CD4-positive, alpha-beta T cell treated with Interleukin-1 beta for 1 hour (primary cell): ENCODE measurements around the gene TNIK.

ENCODE experiments used
- DNase-seq, 2 donors: peaks; one replicate each; pipeline ENCODE4 v3.0.0-alpha.2; 2020 to 2022

Gene TNIK

GRCh38 chr3:171059978-171060377 is 400.2 kb downstream of the TNIK start:
- no peak for DNase-seq

DNA sequence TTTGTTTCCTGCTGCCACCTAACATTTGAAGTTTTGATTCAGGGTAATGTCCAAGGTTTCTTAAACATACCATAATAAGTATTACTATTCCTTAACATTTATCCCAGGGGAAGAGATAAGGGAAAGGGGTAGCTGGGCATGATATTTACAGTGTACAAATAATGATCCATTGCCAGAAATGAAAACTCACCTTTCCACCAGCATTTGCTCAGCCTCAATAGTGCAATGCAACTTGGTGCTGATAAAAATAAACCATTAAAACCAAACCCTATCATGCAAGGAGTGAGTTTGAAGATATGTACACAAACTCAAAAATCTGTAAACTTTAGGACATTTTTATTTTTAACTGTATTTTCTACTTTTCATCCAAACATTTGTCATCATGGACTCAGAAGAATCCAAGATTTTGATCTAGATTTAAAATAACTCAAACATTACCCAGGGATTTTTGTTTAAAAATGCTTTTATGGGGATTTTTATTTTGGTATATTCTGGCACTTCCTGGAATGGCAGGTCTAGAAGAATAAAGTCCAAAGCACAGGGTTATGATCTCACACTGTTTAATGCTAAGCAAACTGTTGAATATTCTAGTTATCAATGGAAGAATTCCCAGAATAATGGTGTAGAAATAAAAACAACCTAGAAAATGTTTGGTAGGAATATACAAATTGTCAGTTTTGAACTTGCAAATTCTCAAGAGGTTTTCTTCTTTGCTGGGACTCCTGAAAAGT is 401.2 kb downstream of the TNIK start:
- no peak for DNase-seq

DNA sequence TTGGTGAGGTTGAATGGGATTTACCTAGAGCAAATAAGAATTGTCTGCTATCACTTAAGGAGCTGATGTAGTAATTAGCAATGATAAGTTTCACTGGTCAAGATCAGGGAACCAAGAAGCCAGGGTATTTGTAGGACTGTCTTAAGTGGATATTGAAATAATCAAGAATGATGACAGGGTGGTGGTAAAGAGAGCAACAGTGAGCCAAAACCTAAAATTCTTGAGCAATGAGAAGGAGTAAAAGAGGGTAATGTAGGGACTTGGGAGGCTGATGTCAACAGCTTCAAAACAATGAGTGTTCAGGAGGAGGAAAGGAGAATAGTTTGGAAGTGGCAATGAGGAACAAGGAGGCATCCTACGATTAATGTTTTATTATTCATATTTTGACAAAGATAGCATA is 402.1 kb downstream of the TNIK start:
- no peak for DNase-seq

DNA sequence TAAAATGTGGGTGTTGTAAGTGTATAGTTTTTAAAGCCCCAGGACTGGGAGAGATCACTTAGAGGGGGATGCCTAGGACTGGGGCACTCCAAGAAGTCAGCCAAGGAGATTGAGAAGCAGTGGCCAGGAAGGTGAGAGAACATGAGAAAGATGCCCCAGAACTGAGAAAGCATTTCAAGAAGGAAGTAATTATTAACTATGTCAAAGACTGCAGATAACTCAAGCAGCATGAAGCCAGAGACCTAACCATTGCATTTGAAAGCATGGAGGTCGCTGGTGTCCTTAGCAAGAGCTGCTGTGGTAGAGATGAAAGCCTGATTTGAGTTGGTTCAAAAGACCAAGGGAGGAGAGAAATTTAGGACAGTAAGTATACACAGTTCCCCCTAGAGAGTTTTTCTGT is 403.1 kb downstream of the TNIK start:
- DNase-seq, result no peak

- no peak for DNase-seq
Measured at GRCh38 chr3:171056528-171056927, 403.7 kb downstream of the TNIK start.

GRCh38 chr3:171055336-171056178 is 404.6 kb downstream of the TNIK start:
- DNase-seq, result no peak

DNA sequence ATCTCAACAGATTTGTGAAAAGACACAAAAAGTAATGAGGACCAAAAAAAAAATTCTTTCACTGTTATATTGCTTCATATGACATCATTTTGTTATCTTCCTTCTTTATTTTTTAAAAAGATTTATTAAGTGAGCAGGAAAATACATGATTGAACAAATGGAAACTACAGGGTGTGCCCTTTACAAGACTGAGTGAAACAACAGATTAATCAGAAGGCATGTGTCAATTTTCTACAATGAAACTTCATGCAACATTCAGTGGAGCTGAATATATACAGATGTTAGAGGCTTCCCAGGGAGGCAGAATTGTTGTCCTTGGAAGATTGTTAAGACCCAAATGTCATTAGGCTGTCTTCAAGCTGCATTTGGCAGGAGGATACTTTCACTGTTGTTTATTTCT is 405.3 kb downstream of the TNIK start:
- DNase-seq, result no peak

- DNase-seq, result no peak
Measured at GRCh38 chr3:171054231-171054630, 406.0 kb downstream of the TNIK start.

DNA sequence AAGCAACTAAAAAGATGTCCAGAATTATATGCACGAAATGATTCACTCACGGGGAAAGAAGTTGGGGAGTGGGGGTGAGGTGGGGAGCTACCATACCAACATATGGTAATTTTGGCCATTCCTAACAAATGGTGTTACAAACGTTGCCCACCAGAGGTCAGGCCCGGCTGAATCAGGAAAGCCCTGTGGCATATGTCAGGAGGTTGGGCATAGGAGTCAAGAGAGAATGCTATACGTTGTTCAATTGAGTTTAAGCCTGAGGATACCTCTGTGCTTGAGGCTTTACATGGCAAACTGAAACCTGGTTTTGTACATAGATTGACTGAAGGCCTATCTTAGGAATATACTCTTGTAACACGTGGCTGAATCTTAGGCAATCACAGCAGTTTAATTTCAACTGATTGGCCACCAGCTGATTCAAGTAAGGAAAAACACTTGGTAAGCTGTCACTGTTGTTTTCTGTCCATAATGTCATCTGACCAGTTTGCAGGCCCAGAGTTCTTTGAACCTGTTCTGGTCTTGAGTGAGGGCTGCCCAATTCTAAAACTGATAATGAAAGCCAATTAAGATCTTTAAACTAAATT is 410.3 kb downstream of the TNIK start:
- DNase-seq, result peak; percentile 11 to 37

GRCh38 chr3:171046760-171047159 is 413.4 kb downstream of the TNIK start:
- DNase-seq, result no peak

DNA sequence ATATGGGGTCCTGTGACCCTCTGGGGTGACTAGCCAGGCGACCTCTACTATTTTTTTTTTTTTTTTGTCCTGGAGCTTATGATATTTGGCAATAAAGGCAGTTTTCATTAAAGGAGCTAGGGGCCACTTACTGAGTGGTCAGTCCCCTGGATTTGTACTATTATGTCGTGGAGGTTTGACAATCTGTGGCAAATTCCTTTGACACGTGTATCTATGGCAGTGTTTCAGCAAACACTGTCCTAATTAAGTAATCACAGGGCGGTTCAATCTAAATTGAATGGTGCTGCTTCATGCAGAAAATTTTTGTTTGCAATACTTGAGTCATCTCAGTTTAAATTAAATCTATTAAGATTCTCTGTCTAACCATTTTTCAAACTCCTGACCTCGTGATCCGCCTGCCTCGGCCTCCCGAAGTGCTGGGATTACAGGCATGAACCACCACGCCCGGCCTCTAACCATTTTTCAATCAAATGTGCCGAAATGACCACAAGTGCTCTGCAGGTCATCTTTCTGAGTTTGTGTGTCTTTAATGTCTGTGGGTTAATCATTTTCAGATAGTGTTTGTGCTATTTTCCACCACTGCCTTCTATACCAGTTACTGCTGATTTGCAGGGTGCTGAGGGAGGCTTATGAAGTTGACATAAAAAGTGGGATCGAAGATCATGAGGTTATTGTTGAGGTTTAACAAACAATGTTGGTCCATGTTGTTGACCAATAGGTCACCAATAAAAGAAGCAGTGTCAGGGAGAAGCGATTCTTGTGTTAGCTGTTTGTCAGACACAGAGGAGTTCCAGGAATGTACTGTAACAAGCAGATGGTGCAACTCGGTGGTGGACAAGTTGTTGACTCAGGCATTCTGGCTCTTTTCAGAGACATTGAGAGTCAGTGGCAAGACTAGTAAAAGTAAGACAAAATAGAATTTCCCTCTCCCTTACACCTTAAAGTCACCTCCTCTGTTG is 415.1 kb downstream of the TNIK start:
- no peak for DNase-seq

DNA sequence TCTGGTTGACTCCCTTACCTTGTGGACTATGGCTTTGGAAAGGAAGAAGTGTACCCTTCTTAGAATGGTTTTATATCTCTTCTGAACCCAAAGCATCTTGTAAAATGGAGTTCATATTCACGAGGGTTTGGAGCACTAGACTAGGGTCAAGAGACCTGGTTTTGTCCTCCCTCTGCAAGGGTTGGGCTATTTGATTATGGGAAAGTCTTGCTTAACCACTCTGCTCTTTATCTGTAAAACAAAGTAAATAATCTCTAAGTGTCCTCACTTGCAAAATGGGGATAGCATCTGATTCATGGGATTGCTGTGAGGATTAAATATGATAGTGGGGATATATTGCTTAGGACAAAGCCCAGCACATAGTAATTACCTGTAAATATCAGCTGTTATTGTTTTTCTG is 415.8 kb downstream of the TNIK start:
- DNase-seq, result no peak

GRCh38 chr3:171039674-171040073 is 420.5 kb downstream of the TNIK start:
- no peak for DNase-seq

GRCh38 chr3:171038342-171038741 is 421.9 kb downstream of the TNIK start:
- no peak for DNase-seq

- no peak for DNase-seq
Measured at GRCh38 chr3:171028779-171029232, 431.4 kb downstream of the TNIK start.

- DNase-seq, result peak in 1 of 2 donors; percentile 7
Measured at GRCh38 chr3:171028025-171028778, 432.0 kb downstream of the TNIK start.

DNA sequence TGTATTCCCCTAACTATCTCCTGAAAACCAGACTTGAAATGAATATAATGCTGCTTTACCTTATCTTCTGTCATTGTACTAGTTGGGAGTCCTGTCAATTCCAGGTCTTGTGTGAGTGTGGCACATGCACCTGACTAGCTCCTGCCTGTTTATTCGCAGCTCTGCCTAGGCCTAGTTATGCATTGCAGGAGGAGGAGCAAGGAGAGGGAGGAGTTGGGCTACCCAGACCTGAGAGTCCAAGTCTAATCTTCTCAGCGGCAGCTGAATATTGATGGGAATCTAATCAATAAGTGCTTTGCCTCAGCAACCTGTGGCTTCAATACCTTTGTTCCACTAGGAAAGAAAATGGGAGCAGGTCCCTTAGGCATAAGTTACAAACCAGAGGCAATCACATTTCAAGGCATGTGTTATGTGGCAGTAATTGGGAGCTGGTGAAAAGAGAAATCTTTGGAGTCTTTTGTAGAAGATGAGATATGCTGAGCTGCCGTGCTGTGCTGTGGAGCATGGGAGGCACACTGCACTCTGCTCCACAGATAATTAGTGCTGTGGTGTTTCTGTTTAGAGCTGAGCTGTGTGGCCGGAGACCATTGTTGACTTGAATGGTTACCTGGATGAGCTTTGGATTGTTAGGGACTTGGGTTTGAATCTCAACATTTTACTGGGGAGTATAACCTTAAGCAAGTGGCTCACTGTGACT is 433.5 kb downstream of the TNIK start, which contains the start of gene SLC2A2:
Gene SLC2A2 (minus strand): TSS at position 124 of the 697 bp plus-strand sequence. CDS start 50 bp downstream, at position 74.
- no peak for DNase-seq

- DNase-seq, result no peak
Measured at GRCh38 chr3:171023566-171023965, 436.6 kb downstream of the TNIK start.

- no peak for DNase-seq
Measured at GRCh38 chr3:171021377-171021776, 438.8 kb downstream of the TNIK start.

DNA sequence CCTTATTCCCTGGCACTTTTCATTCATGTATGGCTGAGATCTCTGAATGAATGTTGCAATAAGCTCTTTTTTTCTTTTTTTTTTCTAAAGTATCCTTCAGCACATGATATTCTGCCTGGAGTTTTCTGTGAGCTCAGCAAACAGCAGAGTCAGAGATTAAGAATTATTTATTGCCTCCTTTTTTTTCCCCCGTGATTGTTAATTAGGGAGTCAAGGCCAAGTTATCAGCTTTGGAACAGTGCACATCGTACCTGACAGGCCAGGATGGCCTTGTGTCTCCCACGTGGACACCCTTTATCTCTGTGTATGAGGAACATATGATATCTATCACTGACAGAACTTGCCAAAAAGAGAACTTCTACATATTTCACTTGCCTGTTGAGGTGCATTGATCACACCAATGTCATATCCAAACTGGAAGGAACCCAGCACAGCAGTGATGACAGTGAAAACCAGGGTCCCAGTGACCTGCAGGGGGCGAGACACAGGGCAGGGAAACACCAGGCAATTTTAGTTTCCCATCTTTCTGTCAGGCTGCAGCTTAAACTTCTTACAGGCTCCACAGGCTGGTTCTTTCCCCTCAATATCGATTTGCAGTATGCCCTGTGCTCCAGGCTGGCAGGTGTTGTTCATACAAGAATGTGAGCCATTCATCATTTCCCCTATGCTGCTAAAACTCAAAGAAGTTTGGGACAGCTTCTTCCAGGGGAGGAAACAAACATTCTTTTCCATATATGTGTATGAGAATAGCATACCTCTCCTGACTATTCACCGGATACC is 441.9 kb downstream of the TNIK start:
- DNase-seq, result no peak
